Mucosa of descending colon (tissue), 3 donors: ENCODE results near the gene ASB2. TPM values are rescaled to one million over a fixed set of nuclear protein-coding genes. Genes with fewer than 3 reads are reported as not detected.

Experiments used
- ATAC-seq: fragments of 200-7000 bp; cut with Tn5 transposase; one replicate; pipeline ENCODE4 v1.9.1; 2020; ENCODE audit warnings: mild to moderate bottlenecking, moderate library complexity
- DNase-seq, 3 donors: peaks; one replicate each; pipeline ENCODE4 v3.0.0-alpha.2; 2020
- H3K36me3 ChIP-seq: fragments of 200-600 bp; one replicate; pipeline ENCODE4 v1.8.0; 2021; ENCODE audit warnings: low read depth, mild to moderate bottlenecking
- H3K4me1 ChIP-seq: fragments of 200-600 bp; one replicate; pipeline ENCODE4 v1.8.0; 2021; ENCODE audit warnings: low read depth, mild to moderate bottlenecking
- H3K4me3 ChIP-seq: fragments of 200-600 bp; one replicate; pipeline ENCODE4 v1.8.0; 2021; ENCODE audit warnings: mild to moderate bottlenecking
- H3K9me3 ChIP-seq: fragments of 200-600 bp; one replicate; pipeline ENCODE4 v1.8.0; 2021; ENCODE audit warnings: mild to moderate bottlenecking
- CTCF ChIP-seq: fragments of 200-600 bp; IDR thresholded peaks from one replicate; pipeline ENCODE4 v1.8.0; 2022; ENCODE audit warnings: antibody characterized with exemption, mild to moderate bottlenecking
- intact Hi-C, 2 donors: fragments of 100-400 bp; cut with DNase I in 1 of 2; cut with micrococcal nuclease in 1 of 2; formaldehyde crosslinking; loops; one replicate each; pipeline versions ENCODE4 v1.11.0 to v1.11.1; 2022; cut with DNase I, micrococcal nuclease
- total RNA-seq, 3 donors: library from RNA; stranded (reverse); fragmentation: NEBNext Ultra II Directional in 2 of 3; extraction: Animal tissue kit (Norgen Biotek cat#: 25700) in 2 of 3; gene quantifications; one replicate each; pipeline versions ENCODE4 v1.2.1 to v1.2.4, GENCODE V29; 2021 to 2023
- donor health status: DM: no; HTN: no; CAD: no; lungs with moderate emphysema.
- donor health status: DM: no; HTN: no; CAD: no.
- donor health status: DM: no; HTN: yes; CAD: no.

Gene ASB2
- total RNA-seq, 3 donors from 2014 or later, result 5.2 to 89.1 (median 8.8) TPM

GRCh38 chr14:93997082-93997481 lies 20.7 kb upstream of the ASB2 start, which contains the start of gene CCDC197:
Gene CCDC197, plus strand, starts transcription at chr14:93997301. Its CDS starts 831 bp downstream, at chr14:93998132.
- intact Hi-C loops, result no loop called here
- Histone ChIP-seq H3K4me1 (peaks cover 3% of the 10 kb centered on the region), H3K36me3 (no peaks in the 10 kb centered on the region), H3K9me3 (no peaks in the 10 kb centered on the region), H3K4me3 (no peak within 1 kb of the TSS)
- no peak for ATAC-seq
- no peak for TF ChIP-seq CTCF
- DNase-seq, result no peak

- H3K4me1 ChIP-seq, result no peaks in the 10 kb centered on the region
- intact Hi-C loops, result no loop called here
- DNase-seq (no peak), ATAC-seq (no peak)
- no peaks in the 10 kb centered on the region for H3K9me3 ChIP-seq
- no peak overlapping the region for H3K4me3 ChIP-seq
- TF ChIP-seq CTCF, result no peak
- no peaks in the 10 kb centered on the region for H3K36me3 ChIP-seq
Measured at GRCh38 chr14:93996130-93996695, 19.8 kb upstream of the ASB2 start.

GRCh38 chr14:93994919-93995682 lies 18.7 kb upstream of the ASB2 start:
- Histone ChIP-seq H3K4me3 (no peak overlapping the region), H3K36me3 (no peaks in the 10 kb centered on the region), H3K9me3 (no peaks in the 10 kb centered on the region), H3K4me1 (no peaks in the 10 kb centered on the region)
- ATAC-seq, result no peak
- intact Hi-C loops, result no loop called here
- no peak for DNase-seq
- TF ChIP-seq CTCF, result no peak

GRCh38 chr14:93993382-93993781 lies 17.0 kb upstream of the ASB2 start:
- TF ChIP-seq CTCF, result no peak
- no peaks in the 10 kb centered on the region for H3K9me3 ChIP-seq
- no peak for DNase-seq
- intact Hi-C loops, result no loop called here
- H3K4me3 ChIP-seq, result no peak overlapping the region
- H3K4me1 ChIP-seq, result no peaks in the 10 kb centered on the region
- no peaks in the 10 kb centered on the region for H3K36me3 ChIP-seq
- ATAC-seq, result no peak

- DNase-seq (no peak), ATAC-seq (no peak)
- intact Hi-C loops, result no loop called here
- Histone ChIP-seq H3K4me1 (no peaks in the 10 kb centered on the region), H3K4me3 (no peak overlapping the region), H3K36me3 (no peaks in the 10 kb centered on the region), H3K9me3 (no peaks in the 10 kb centered on the region)
- no peak for TF ChIP-seq CTCF
Measured at GRCh38 chr14:93991649-93992048, 15.3 kb upstream of the ASB2 start.
